Hepatocyte (in vitro differentiated cells): ENCODE data around the gene MAP3K20.

Experiments used
- CTCF ChIP-seq: fragments of 200-600 bp; sonication (generic); IDR thresholded peaks from 2 replicates; pipeline ENCODE4 v1.5.1; 2016; ENCODE audit warnings: antibody characterized with exemption, mild to moderate bottlenecking; ENCODE audit not compliant: poor library complexity
- EZH2 ChIP-seq: fragments of 200-600 bp; sonication (generic); IDR thresholded peaks from 2 replicates; pipeline ENCODE4 v1.6.1; 2016; ENCODE audit warnings: antibody characterized with exemption, mild to moderate bottlenecking, borderline replicate concordance
- EZH2phosphoT487 ChIP-seq: fragments of 200-600 bp; sonication (generic); IDR thresholded peaks from one replicate; pipeline ENCODE4 v1.6.1; 2018; ENCODE audit warnings: antibody characterized with exemption, mild to moderate bottlenecking, low read depth, moderate library complexity; ENCODE audit not compliant: unreplicated experiment, severe bottlenecking

GRCh38 chr2:173048522-173048896, 27.1 kb upstream of the MAP3K20 start:
- TF ChIP-seq EZH2: no peak
- no peak for TF ChIP-seq CTCF
- no peak for TF ChIP-seq EZH2phosphoT487
